Neutrophil (primary cell): ENCODE results near the gene SMDT1.

Experiments
- H3K27ac ChIP-seq: fragments of 200-600 bp; sonication (generic); 2 replicates; pipeline ENCODE4 v1.5.1; 2016; ENCODE audit warnings: mild to moderate bottlenecking, moderate library complexity
- H3K27me3 ChIP-seq: fragments of 200-600 bp; sonication (generic); 2 replicates; pipeline ENCODE4 v1.6.0; 2016; ENCODE audit warnings: mild to moderate bottlenecking
- H3K36me3 ChIP-seq: fragments of 200-600 bp; sonication (generic); 2 replicates; pipeline ENCODE4 v1.5.1; 2017
- H3K4me1 ChIP-seq, 2 experiments: fragments of 200-600 bp in 1 of 2; sonication (generic) in 1 of 2; 1 replicate in 1 of 2; 2 replicates in 1 of 2; pipeline versions ENCODE4 v1.5.1 to v1.6.1; 2013 to 2016; ENCODE audit warnings: low read depth in 1 of 2, low read length in 1 of 2, mild to moderate bottlenecking in 1 of 2, moderate library complexity in 1 of 2; ENCODE audit not compliant: control insufficient read depth in 1 of 2, insufficient read depth in 1 of 2
- H3K4me3 ChIP-seq, 2 experiments: fragments of 200-600 bp in 1 of 2; sonication (generic) in 1 of 2; 1 replicate in 1 of 2; 2 replicates in 1 of 2; pipeline ENCODE4 v1.5.1; 2013 to 2016; ENCODE audit warnings: low read depth in 1 of 2, low read length in 1 of 2, mild to moderate bottlenecking in 1 of 2, moderate library complexity in 1 of 2
- H3K9me3 ChIP-seq: fragments of 200-600 bp; sonication (generic); 2 replicates; pipeline ENCODE4 v1.5.1; 2016
- TF ChIP-seq, protein P1 (sequence below): fragments of 200-600 bp; sonication (generic); IDR thresholded peaks from 2 replicates; pipeline ENCODE4 v1.5.1; 2016; ENCODE audit warnings: antibody characterized with exemption

SMDT1 gene, protein sequence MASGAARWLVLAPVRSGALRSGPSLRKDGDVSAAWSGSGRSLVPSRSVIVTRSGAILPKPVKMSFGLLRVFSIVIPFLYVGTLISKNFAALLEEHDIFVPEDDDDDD

DNA sequence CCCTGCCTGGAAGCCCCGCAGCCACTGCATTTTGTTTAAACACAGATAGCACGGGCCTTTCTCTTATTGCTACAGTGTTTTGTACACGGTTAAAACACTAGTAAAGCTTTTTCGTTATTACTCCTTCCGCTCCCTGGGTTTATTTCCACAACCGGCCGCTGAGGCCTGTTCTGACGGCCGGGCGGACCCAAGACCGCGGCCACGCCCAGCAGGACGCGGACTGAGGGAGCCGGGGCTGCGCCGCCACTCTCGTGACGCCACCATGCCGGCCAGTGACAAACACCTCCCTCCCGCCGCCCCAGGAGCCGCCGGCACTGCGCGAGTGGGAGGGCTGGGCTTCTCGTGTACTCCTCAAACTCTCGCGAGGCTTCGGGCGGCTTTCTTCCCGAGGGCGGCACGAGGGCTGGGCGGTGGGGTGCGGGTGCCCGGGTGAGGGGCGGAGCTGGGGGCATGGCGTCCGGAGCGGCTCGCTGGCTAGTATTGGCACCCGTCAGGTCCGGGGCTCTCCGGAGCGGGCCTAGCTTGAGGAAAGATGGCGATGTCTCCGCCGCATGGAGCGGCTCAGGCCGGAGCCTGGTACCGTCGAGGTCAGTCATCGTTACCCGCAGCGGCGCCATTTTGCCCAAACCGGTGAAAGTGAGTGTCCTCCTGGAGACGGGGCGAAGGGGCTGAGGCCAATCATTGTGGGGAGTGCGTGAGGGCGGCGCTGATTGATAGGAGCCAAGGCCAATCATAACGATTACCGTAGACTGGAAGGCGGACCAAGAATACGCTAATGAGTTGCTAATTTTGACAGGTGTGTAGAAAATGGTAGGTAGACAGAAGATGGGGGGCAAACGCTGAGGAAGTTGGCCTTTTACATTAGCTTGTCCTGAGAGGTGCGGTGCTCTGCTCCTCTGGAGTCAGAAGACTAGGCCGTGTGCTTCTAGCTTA, at the start of gene SMDT1:
SMDT1 (plus strand) TSS at position 382 of the 933 bp plus-strand sequence; CDS start at position 451, 69 bp downstream.
- Histone ChIP-seq H3K4me3 (peak within 1 kb of the TSS; percentile 81 to 97), H3K36me3 (peaks cover 7% of the 10 kb centered on the region), H3K4me1 (peaks cover 27 to 28% of the 10 kb centered on the region in 2 experiments), H3K9me3 (no peaks in the 10 kb centered on the region), H3K27me3 (no peaks in the 10 kb centered on the region), H3K27ac (peak within 1 kb of the TSS; percentile 93)
- TF ChIP-seq, protein P1, sequence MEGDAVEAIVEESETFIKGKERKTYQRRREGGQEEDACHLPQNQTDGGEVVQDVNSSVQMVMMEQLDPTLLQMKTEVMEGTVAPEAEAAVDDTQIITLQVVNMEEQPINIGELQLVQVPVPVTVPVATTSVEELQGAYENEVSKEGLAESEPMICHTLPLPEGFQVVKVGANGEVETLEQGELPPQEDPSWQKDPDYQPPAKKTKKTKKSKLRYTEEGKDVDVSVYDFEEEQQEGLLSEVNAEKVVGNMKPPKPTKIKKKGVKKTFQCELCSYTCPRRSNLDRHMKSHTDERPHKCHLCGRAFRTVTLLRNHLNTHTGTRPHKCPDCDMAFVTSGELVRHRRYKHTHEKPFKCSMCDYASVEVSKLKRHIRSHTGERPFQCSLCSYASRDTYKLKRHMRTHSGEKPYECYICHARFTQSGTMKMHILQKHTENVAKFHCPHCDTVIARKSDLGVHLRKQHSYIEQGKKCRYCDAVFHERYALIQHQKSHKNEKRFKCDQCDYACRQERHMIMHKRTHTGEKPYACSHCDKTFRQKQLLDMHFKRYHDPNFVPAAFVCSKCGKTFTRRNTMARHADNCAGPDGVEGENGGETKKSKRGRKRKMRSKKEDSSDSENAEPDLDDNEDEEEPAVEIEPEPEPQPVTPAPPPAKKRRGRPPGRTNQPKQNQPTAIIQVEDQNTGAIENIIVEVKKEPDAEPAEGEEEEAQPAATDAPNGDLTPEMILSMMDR = peak; percentile 58

DNA sequence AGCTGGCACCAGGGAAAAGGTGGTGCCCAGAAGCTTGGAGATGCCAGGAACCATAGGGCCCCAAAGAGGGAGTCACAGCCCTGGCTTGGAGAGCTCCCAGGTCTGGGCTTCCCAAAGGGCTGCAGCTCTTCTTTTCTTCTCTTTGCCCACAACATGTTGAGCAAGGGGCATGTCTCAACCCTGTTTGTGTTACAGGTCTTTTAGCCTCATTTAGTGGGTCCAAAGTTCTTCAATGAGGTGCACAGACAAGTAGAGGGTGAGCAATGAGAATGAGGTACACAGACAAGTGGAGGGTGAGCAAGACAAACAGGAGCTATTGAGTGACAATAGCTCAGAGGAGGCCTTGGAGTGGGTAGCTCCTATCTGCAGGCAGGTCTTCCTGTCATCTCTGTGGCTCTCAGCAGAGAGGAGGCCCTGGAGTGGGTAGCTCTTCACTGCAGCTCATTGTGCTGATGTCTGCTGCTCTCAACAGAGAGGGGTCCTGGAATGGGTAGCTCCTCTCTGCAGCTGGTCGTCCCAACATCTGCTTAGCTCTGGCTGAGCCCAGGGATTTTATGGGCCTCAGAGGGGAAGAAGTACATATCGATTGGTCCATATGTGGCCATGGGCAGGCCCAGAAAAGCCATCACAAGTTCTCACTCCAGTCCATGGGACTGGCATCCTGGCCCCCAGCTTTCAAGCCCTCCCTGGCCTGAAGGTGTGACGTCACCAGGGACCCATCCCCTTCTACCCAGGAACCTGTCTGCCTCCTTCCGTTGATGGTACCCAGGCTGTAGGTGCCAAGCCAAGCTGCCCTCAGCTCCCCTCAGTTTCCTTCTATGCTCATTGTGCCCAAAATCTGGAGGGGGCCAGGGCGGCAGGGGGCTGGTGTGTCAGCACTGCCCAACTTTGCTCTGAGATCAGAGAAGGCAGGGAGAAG, 46.0 kb upstream of the SMDT1 start:
- H3K27ac ChIP-seq = no peak overlapping the region
- peaks cover 11% of the 10 kb centered on the region for H3K9me3 ChIP-seq
- TF ChIP-seq, protein P1 = no peak
- no peaks in the 10 kb centered on the region for H3K27me3 ChIP-seq
- H3K4me3 ChIP-seq = no peak overlapping the region
- H3K4me1 ChIP-seq = no peaks in the 10 kb centered on the region
- H3K36me3 ChIP-seq = no peaks in the 10 kb centered on the region

DNA sequence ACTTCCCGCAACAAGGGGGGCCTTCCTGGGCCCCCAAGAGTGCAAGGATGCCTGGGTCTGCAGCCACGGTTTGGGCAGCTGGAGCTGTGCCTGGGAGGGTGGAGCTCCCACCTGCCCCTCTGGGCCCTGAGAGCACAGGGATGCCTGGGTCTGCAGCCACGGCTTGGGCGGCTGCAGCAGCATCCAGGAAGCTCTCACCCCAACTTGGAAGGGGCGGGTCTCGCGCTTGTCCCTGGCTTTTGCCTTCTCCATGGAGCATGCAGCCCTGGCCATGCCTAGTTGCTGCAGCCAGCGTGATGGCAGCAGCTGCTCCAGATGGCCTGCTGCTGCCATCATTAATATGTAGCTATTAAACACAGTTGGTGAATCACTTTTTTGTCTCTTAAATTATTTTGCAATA, 44.2 kb upstream of the SMDT1 start:
- no peak overlapping the region for H3K4me3 ChIP-seq
- TF ChIP-seq, protein P1 = no peak
- H3K27me3 ChIP-seq = no peaks in the 10 kb centered on the region
- H3K9me3 ChIP-seq = peaks cover 11% of the 10 kb centered on the region
- no peak overlapping the region for H3K27ac ChIP-seq
- no peaks in the 10 kb centered on the region for H3K36me3 ChIP-seq
- no peaks in the 10 kb centered on the region for H3K4me1 ChIP-seq

DNA sequence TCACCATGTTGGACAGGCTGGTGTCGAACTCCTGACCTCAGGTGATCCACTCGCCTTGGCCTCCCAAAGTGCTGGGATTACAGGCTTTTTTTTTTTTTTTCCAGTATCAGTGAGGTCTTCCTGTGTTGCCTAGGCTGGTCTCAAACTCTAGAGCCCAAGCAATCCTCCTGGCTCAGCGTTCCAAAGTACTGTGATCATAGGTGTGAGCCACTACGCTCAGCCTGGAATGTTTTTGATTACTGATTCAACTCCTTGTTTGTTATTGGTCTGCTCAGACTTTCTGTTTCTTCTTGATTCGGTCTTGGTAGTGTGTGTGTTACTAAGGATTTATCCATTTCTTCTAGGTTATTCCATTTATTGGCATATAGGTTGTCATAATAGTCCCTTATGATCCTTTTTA, 40.2 kb upstream of the SMDT1 start:
- Histone ChIP-seq H3K9me3 (no peaks in the 10 kb centered on the region), H3K27me3 (no peaks in the 10 kb centered on the region), H3K27ac (no peak overlapping the region), H3K4me3 (no peak overlapping the region), H3K36me3 (no peaks in the 10 kb centered on the region), H3K4me1 (no peaks in the 10 kb centered on the region)
- TF ChIP-seq, protein P1 = no peak

DNA sequence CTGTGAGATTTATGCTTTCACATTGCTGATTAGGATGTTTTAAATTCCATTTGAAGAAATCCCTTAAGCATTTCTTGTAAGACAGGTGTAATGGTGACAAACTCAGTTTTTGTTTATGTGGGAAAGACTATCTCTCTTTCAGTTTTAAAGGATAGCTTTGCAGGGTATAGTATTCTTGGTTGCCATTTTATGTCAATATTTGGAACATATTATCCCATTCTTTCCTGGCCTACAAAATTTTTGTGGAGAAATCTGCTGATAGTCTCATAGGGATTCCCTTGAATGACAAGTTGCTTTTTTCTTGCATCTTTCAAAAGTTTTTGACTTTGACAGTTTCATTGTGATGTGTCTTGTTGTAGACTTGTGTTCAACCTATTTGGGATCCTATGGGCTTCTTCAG, 37.7 kb upstream of the SMDT1 start:
- Histone ChIP-seq H3K27me3 (no peaks in the 10 kb centered on the region), H3K9me3 (no peaks in the 10 kb centered on the region), H3K4me3 (no peak overlapping the region), H3K27ac (no peak overlapping the region), H3K36me3 (no peaks in the 10 kb centered on the region), H3K4me1 (no peaks in the 10 kb centered on the region)
- TF ChIP-seq, protein P1 = no peak
